ENCODE measurements around the gene GLT8D1.

Gene GLT8D1

GRCh38 chr3:52714335-52715302, 9.0 kb upstream of the GLT8D1 start:
- no peak for DNase-seq (ENCODE audit: extremely low read depth in 1 of 2, low read depth in 1 of 2)

- DNase-seq (ENCODE audit: extremely low read depth in 1 of 2, low read depth in 1 of 2): no peak
Measured at GRCh38 chr3:52712291-52713212, 7.0 kb upstream of the GLT8D1 start.

GRCh38 chr3:52710512-52710911, 4.9 kb upstream of the GLT8D1 start:
- no peak for DNase-seq (ENCODE audit: extremely low read depth in 1 of 2, low read depth in 1 of 2)

- DNase-seq (ENCODE audit: extremely low read depth in 1 of 2, low read depth in 1 of 2): no peak
Measured at GRCh38 chr3:52707585-52707984, 2.0 kb upstream of the GLT8D1 start.

GRCh38 chr3:52705438-52705687, 228 bp downstream of the GLT8D1 start:
- DNase-seq (ENCODE audit: extremely low read depth in 1 of 2, low read depth in 1 of 2): no peak

GRCh38 chr3:52704611-52705437, 767 bp downstream of the GLT8D1 start:
- DNase-seq (ENCODE audit: extremely low read depth in 1 of 2, low read depth in 1 of 2): no peak

GRCh38 chr3:52703341-52703740, 2.2 kb downstream of the GLT8D1 start:
- no peak for DNase-seq (ENCODE audit: extremely low read depth in 1 of 2, low read depth in 1 of 2)

- DNase-seq (ENCODE audit: extremely low read depth in 1 of 2, low read depth in 1 of 2): no peak
Measured at GRCh38 chr3:52697632-52697965, 8.0 kb downstream of the GLT8D1 start.

- no peak for DNase-seq (ENCODE audit: extremely low read depth in 1 of 2, low read depth in 1 of 2)
Measured at GRCh38 chr3:52696830-52697631, 8.6 kb downstream of the GLT8D1 start.

- DNase-seq (ENCODE audit: extremely low read depth in 1 of 2, low read depth in 1 of 2): no peak
Measured at GRCh38 chr3:52695798-52696671, 9.6 kb downstream of the GLT8D1 start.

GRCh38 chr3:52694528-52695189, 10.9 kb downstream of the GLT8D1 start:
- DNase-seq (ENCODE audit: extremely low read depth in 1 of 2, low read depth in 1 of 2): no peak

- no peak for DNase-seq (ENCODE audit: extremely low read depth in 1 of 2, low read depth in 1 of 2)
Measured at GRCh38 chr3:52693071-52693470, 12.5 kb downstream of the GLT8D1 start.

- no peak for DNase-seq (ENCODE audit: extremely low read depth in 1 of 2, low read depth in 1 of 2)
Measured at GRCh38 chr3:52690560-52690959, 15.0 kb downstream of the GLT8D1 start.

GRCh38 chr3:52689151-52689550, 16.4 kb downstream of the GLT8D1 start:
- DNase-seq (ENCODE audit: extremely low read depth in 1 of 2, low read depth in 1 of 2): no peak

GRCh38 chr3:52688266-52688665, 17.3 kb downstream of the GLT8D1 start:
- DNase-seq (ENCODE audit: extremely low read depth in 1 of 2, low read depth in 1 of 2): no peak

GRCh38 chr3:52685709-52686691, 19.6 kb downstream of the GLT8D1 start, which contains the start of the genes GNL3 and PBRM1:
GNL3 (plus strand) TSS chr3:52686032; CDS start chr3:52686093, 61 bp downstream.
PBRM1 (minus strand) TSS chr3:52685913.
- peak; percentile 84 for DNase-seq (ENCODE audit: extremely low read depth in 1 of 2, low read depth in 1 of 2)

GRCh38 chr3:52685285-52685708, 20.3 kb downstream of the GLT8D1 start:
- DNase-seq (ENCODE audit: extremely low read depth in 1 of 2, low read depth in 1 of 2): peak; percentile 75 to 80

Data from stimulated activated CD8-positive, alpha-beta memory T cell treated with anti-CD3 and anti-CD28 coated beads, Interleukin-7, amount 100 ng/mL, for 48 hours (primary cell).